GM23338 (cell line): ENCODE data around the gene DPYD. TPM values are rescaled to one million over a fixed set of nuclear protein-coding genes. Genes with fewer than 3 reads are reported as not detected.

Source experiments
- ATAC-seq: fragments of 200-7000 bp; cut with Tn5 transposase; 3 replicates; pipeline ENCODE4 v1.9.1; 2020
- DNase-seq: peaks from one replicate; pipeline ENCODE4 v3.0.0-alpha.2; 2015; ENCODE audit warnings: low spot score
- H2AFZ ChIP-seq: fragments of 200-600 bp; sonication (generic); 2 replicates; pipeline ENCODE4 v1.8.0; 2016; ENCODE audit warnings: antibody characterized with exemption, mild to moderate bottlenecking, moderate library complexity
- H3F3A ChIP-seq: fragments of 200-600 bp; sonication (generic); replicated peaks from 2 replicates; pipeline ENCODE4 v1.8.0; 2017; ENCODE audit warnings: antibody characterized with exemption, mixed run types, low read depth
- H3K27ac ChIP-seq: fragments of 200-600 bp; sonication (generic); 2 replicates; pipeline ENCODE4 v1.6.1; 2016; ENCODE audit warnings: low read depth
- H3K27me3 ChIP-seq: fragments of 200-600 bp; sonication (generic); 2 replicates; pipeline ENCODE4 v1.8.0; 2016; ENCODE audit warnings: mild to moderate bottlenecking, mixed run types, moderate library complexity; ENCODE audit not compliant: insufficient read depth
- H3K36me3 ChIP-seq: fragments of 200-600 bp; sonication (generic); 2 replicates; pipeline ENCODE4 v1.8.0; 2016; ENCODE audit warnings: mild to moderate bottlenecking; ENCODE audit not compliant: insufficient read depth
- H3K4me1 ChIP-seq: fragments of 200-600 bp; sonication (generic); 2 replicates; pipeline ENCODE4 v1.8.0; 2016; ENCODE audit warnings: mild to moderate bottlenecking, moderate library complexity; ENCODE audit not compliant: insufficient read depth
- H3K4me2 ChIP-seq: fragments of 200-600 bp; sonication (generic); 2 replicates; pipeline ENCODE4 v1.7.1; 2017; ENCODE audit warnings: mixed run types
- H3K4me3 ChIP-seq: fragments of 200-600 bp; sonication (generic); 2 replicates; pipeline ENCODE4 v1.6.1; 2016; ENCODE audit warnings: mixed run types
- H3K79me2 ChIP-seq: fragments of 200-600 bp; sonication (generic); replicated peaks from 2 replicates; pipeline ENCODE4 v1.8.0; 2017; ENCODE audit warnings: mild to moderate bottlenecking; ENCODE audit not compliant: insufficient read depth
- H3K9me2 ChIP-seq: fragments of 200-600 bp; sonication (generic); 2 replicates; pipeline ENCODE4 v1.8.0; 2017; ENCODE audit not compliant: insufficient read depth
- H4K20me1 ChIP-seq: fragments of 200-600 bp; sonication (generic); replicated peaks from 2 replicates; pipeline ENCODE4 v1.8.0; 2017; ENCODE audit warnings: mild to moderate bottlenecking; ENCODE audit not compliant: insufficient read depth
- H3K27ac Mint-ChIP-seq: 2 replicates; pipeline ENCODE4 v1.8.0; 2020; ENCODE audit warnings: inconsistent platforms, mild to moderate bottlenecking, moderate library complexity, mixed read lengths
- H3K27me3 Mint-ChIP-seq: 3 replicates; pipeline ENCODE4 v1.8.0; 2022; ENCODE audit warnings: low read depth, mild to moderate bottlenecking, moderate library complexity, mixed read lengths, inconsistent platforms; ENCODE audit not compliant: insufficient read depth, poor library complexity
- H3K36me3 Mint-ChIP-seq: 3 replicates; pipeline ENCODE4 v1.8.0; 2021; ENCODE audit warnings: low read depth, mild to moderate bottlenecking, inconsistent platforms, moderate library complexity, mixed read lengths
- H3K4me1 Mint-ChIP-seq: 3 replicates; pipeline ENCODE4 v1.8.0; 2020; ENCODE audit warnings: mild to moderate bottlenecking, inconsistent platforms, mixed read lengths
- H3K4me3 Mint-ChIP-seq: 3 replicates; pipeline ENCODE4 v1.8.0; 2021; ENCODE audit warnings: moderate library complexity, mild to moderate bottlenecking, inconsistent platforms, mixed read lengths
- H3K9me3 Mint-ChIP-seq: 3 replicates; pipeline ENCODE4 v1.8.0; 2020; ENCODE audit warnings: moderate library complexity, mild to moderate bottlenecking, inconsistent platforms, mixed read lengths
- EZH2 ChIP-seq: fragments of 200-600 bp; sonication (generic); IDR thresholded peaks from one replicate; pipeline ENCODE4 v1.8.0; 2017; ENCODE audit warnings: antibody characterized with exemption, mild to moderate bottlenecking, low read depth; ENCODE audit not compliant: unreplicated experiment
- EZH2phosphoT487 ChIP-seq: fragments of 200-600 bp; sonication (generic); IDR thresholded peaks from one replicate; pipeline ENCODE4 v1.8.1; 2018; ENCODE audit warnings: antibody characterized with exemption; ENCODE audit not compliant: unreplicated experiment
- JUNB ChIP-seq: IDR thresholded peaks from one replicate; pipeline ENCODE4 v1.6.1; 2016; ENCODE audit warnings: antibody characterized with exemption; ENCODE audit not compliant: unreplicated experiment
- NANOG ChIP-seq: IDR thresholded peaks from 2 replicates; pipeline ENCODE4 v1.6.1; 2016; ENCODE audit warnings: antibody characterized with exemption, borderline replicate concordance
- POLR2AphosphoS5 ChIP-seq: IDR thresholded peaks from 2 replicates; pipeline ENCODE4 v1.6.1; 2016; ENCODE audit warnings: antibody characterized with exemption, low read depth
- STAT1 ChIP-seq: IDR thresholded peaks from one replicate; pipeline ENCODE4 v1.6.1; 2016; ENCODE audit warnings: antibody characterized with exemption; ENCODE audit not compliant: unreplicated experiment
- ZNF114 ChIP-seq: fragments of 250-450 bp; sonication (Bioruptor Pico); IDR thresholded peaks from 2 replicates; pipeline ENCODE4 v1.5.0; 2020; ENCODE audit warnings: mild to moderate bottlenecking, moderate library complexity
- ZNF331 ChIP-seq: fragments of 250-450 bp; sonication (Bioruptor Pico); IDR thresholded peaks from 2 replicates; pipeline ENCODE4 v1.5.0; 2020; ENCODE audit warnings: low read depth, mild to moderate bottlenecking, moderate library complexity
- polyA plus RNA-seq: library from polyadenylated mRNA; unstranded; fragments of >200 nt; fragmentation: Nextera tagmentation; extraction: Ambion mirVana; gene quantifications from 2 replicates; pipeline ENCODE4 v1.2.1, GENCODE V29; 2016
- total RNA-seq: library from RNA; depleted of rRNA; stranded (reverse); fragments of >200 nt; shearing (Covaris generic); gene quantifications from 2 replicates; pipeline ENCODE4 v1.2.3, GENCODE V29; 2014
- TF ChIP-seq, protein P1 (sequence below), 2 experiments: fragments of 200-600 bp in 1 of 2; sonication (generic) in 1 of 2; conservative IDR thresholded peaks; 2 replicates each; pipeline versions ENCODE4 v1.5.1 to v1.6.1; 2016 to 2017; ENCODE audit warnings: antibody characterized with exemption in 2 of 2, low read depth in 2 of 2, mild to moderate bottlenecking in 2 of 2, moderate library complexity in 1 of 2
- TF ChIP-seq, protein P2 (sequence below): IDR thresholded peaks from one replicate; pipeline ENCODE4 v1.6.1; 2018; ENCODE audit warnings: antibody characterized with exemption; ENCODE audit not compliant: unreplicated experiment
- TF ChIP-seq, protein P3 (sequence below): fragments of 250-450 bp; sonication (Bioruptor Pico); IDR thresholded peaks from 2 replicates; pipeline ENCODE4 v1.5.0; 2020; ENCODE audit warnings: mild to moderate bottlenecking, moderate library complexity

Gene DPYD
- total and polyA plus RNA-seq, 2 experiments from 2014 or later = 0.50 to 1.6 TPM

- TF ChIP-seq, protein P1, sequence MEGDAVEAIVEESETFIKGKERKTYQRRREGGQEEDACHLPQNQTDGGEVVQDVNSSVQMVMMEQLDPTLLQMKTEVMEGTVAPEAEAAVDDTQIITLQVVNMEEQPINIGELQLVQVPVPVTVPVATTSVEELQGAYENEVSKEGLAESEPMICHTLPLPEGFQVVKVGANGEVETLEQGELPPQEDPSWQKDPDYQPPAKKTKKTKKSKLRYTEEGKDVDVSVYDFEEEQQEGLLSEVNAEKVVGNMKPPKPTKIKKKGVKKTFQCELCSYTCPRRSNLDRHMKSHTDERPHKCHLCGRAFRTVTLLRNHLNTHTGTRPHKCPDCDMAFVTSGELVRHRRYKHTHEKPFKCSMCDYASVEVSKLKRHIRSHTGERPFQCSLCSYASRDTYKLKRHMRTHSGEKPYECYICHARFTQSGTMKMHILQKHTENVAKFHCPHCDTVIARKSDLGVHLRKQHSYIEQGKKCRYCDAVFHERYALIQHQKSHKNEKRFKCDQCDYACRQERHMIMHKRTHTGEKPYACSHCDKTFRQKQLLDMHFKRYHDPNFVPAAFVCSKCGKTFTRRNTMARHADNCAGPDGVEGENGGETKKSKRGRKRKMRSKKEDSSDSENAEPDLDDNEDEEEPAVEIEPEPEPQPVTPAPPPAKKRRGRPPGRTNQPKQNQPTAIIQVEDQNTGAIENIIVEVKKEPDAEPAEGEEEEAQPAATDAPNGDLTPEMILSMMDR (conservative IDR thresholded peaks at IDR 0.05; ENCODE audit: low read depth in 2 of 2) = no peak
- TF ChIP-seq STAT1 (no peak), ZNF331 (CRISPR knock-in tag) (no peak), ZNF114 (CRISPR knock-in tag) (no peak), POLR2AphosphoS5 (no peak)
Observed at GRCh38 chr1:97516588-97516987, 404.2 kb downstream of the DPYD start (continued).

- Mint-ChIP-seq H3K27ac (no peak overlapping the region), H3K36me3 (no peaks in the 10 kb centered on the region), H3K4me1 (no peaks in the 10 kb centered on the region; the same call in 2 of the 3 replicates), H3K27me3 (no peaks in the 10 kb centered on the region), H3K4me3 (no peak overlapping the region), H3K9me3 (no peaks in the 10 kb centered on the region)
- H3K27ac ChIP-seq = no peak overlapping the region
- no peaks in the 10 kb centered on the region for H4K20me1 ChIP-seq
- H3K4me2 ChIP-seq = no peak overlapping the region
- no peaks in the 10 kb centered on the region for H3K79me2 ChIP-seq
- ATAC-seq = no peak
- no peaks in the 10 kb centered on the region for H3K4me1 ChIP-seq
- no peaks in the 10 kb centered on the region for H3K36me3 ChIP-seq
- DNase-seq = no peak
- no peaks in the 10 kb centered on the region for H3F3A ChIP-seq
- H3K4me3 ChIP-seq = no peak overlapping the region
- H3K27me3 ChIP-seq = no peaks in the 10 kb centered on the region
- TF ChIP-seq EZH2phosphoT487 = no peak
- TF ChIP-seq POLR2AphosphoS5 = no peak
- TF ChIP-seq, protein P2, sequence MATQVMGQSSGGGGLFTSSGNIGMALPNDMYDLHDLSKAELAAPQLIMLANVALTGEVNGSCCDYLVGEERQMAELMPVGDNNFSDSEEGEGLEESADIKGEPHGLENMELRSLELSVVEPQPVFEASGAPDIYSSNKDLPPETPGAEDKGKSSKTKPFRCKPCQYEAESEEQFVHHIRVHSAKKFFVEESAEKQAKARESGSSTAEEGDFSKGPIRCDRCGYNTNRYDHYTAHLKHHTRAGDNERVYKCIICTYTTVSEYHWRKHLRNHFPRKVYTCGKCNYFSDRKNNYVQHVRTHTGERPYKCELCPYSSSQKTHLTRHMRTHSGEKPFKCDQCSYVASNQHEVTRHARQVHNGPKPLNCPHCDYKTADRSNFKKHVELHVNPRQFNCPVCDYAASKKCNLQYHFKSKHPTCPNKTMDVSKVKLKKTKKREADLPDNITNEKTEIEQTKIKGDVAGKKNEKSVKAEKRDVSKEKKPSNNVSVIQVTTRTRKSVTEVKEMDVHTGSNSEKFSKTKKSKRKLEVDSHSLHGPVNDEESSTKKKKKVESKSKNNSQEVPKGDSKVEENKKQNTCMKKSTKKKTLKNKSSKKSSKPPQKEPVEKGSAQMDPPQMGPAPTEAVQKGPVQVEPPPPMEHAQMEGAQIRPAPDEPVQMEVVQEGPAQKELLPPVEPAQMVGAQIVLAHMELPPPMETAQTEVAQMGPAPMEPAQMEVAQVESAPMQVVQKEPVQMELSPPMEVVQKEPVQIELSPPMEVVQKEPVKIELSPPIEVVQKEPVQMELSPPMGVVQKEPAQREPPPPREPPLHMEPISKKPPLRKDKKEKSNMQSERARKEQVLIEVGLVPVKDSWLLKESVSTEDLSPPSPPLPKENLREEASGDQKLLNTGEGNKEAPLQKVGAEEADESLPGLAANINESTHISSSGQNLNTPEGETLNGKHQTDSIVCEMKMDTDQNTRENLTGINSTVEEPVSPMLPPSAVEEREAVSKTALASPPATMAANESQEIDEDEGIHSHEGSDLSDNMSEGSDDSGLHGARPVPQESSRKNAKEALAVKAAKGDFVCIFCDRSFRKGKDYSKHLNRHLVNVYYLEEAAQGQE = no peak
- no peak for TF ChIP-seq ZNF114 (CRISPR knock-in tag)
- TF ChIP-seq, protein P3, sequence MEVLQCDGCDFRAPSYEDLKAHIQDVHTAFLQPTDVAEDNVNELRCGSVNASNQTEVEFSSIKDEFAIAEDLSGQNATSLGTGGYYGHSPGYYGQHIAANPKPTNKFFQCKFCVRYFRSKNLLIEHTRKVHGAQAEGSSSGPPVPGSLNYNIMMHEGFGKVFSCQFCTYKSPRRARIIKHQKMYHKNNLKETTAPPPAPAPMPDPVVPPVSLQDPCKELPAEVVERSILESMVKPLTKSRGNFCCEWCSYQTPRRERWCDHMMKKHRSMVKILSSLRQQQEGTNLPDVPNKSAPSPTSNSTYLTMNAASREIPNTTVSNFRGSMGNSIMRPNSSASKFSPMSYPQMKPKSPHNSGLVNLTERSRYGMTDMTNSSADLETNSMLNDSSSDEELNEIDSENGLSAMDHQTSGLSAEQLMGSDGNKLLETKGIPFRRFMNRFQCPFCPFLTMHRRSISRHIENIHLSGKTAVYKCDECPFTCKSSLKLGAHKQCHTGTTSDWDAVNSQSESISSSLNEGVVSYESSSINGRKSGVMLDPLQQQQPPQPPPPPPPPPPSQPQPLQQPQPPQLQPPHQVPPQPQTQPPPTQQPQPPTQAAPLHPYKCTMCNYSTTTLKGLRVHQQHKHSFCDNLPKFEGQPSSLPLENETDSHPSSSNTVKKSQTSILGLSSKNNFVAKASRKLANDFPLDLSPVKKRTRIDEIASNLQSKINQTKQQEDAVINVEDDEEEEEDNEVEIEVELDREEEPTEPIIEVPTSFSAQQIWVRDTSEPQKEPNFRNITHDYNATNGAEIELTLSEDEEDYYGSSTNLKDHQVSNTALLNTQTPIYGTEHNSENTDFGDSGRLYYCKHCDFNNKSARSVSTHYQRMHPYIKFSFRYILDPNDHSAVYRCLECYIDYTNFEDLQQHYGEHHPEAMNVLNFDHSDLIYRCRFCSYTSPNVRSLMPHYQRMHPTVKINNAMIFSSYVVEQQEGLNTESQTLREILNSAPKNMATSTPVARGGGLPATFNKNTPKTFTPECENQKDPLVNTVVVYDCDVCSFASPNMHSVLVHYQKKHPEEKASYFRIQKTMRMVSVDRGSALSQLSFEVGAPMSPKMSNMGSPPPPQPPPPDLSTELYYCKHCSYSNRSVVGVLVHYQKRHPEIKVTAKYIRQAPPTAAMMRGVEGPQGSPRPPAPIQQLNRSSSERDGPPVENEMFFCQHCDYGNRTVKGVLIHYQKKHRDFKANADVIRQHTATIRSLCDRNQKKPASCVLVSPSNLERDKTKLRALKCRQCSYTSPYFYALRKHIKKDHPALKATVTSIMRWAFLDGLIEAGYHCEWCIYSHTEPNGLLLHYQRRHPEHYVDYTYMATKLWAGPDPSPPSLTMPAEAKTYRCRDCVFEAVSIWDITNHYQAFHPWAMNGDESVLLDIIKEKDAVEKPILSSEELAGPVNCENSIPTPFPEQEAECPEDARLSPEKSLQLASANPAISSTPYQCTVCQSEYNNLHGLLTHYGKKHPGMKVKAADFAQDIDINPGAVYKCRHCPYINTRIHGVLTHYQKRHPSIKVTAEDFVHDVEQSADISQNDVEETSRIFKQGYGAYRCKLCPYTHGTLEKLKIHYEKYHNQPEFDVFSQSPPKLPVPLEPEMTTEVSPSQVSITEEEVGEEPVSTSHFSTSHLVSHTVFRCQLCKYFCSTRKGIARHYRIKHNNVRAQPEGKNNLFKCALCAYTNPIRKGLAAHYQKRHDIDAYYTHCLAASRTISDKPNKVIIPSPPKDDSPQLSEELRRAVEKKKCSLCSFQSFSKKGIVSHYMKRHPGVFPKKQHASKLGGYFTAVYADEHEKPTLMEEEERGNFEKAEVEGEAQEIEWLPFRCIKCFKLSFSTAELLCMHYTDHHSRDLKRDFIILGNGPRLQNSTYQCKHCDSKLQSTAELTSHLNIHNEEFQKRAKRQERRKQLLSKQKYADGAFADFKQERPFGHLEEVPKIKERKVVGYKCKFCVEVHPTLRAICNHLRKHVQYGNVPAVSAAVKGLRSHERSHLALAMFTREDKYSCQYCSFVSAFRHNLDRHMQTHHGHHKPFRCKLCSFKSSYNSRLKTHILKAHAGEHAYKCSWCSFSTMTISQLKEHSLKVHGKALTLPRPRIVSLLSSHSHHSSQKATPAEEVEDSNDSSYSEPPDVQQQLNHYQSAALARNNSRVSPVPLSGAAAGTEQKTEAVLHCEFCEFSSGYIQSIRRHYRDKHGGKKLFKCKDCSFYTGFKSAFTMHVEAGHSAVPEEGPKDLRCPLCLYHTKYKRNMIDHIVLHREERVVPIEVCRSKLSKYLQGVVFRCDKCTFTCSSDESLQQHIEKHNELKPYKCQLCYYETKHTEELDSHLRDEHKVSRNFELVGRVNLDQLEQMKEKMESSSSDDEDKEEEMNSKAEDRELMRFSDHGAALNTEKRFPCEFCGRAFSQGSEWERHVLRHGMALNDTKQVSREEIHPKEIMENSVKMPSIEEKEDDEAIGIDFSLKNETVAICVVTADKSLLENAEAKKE = no peak
- no peak for TF ChIP-seq JUNB
- TF ChIP-seq NANOG = no peak
- no peak for TF ChIP-seq EZH2
- TF ChIP-seq STAT1 = no peak
- no peak overlapping the region for H2AFZ ChIP-seq
- no peaks in the 10 kb centered on the region for H3K9me2 ChIP-seq
Observed at GRCh38 chr1:97508653-97509218, 412.1 kb downstream of the DPYD start.
